ENCODE results near the gene PLXNC1. TPM values are rescaled to one million over a fixed set of nuclear protein-coding genes. Genes with fewer than 3 reads are reported as not detected.

The PLXNC1 gene
- total RNA-seq, 1 donor from 2014 or later = 0.17 TPM

GRCh38 chr12:94244165-94245133 lies 96.1 kb downstream of the PLXNC1 start:
- DNase-seq = no peak

GRCh38 chr12:94245631-94246383 lies 97.4 kb downstream of the PLXNC1 start:
- no peak for DNase-seq

GRCh38 chr12:94247246-94247645 lies 98.9 kb downstream of the PLXNC1 start:
- no peak for DNase-seq

GRCh38 chr12:94248582-94248981 lies 100.2 kb downstream of the PLXNC1 start:
- no peak for DNase-seq

- no peak for DNase-seq
Measured at GRCh38 chr12:94250130-94250529, 101.8 kb downstream of the PLXNC1 start.

GRCh38 chr12:94254270-94254669 lies 105.9 kb downstream of the PLXNC1 start:
- DNase-seq = peak; percentile 10

GRCh38 chr12:94255006-94255405 lies 106.6 kb downstream of the PLXNC1 start:
- DNase-seq = no peak

GRCh38 chr12:94255428-94255827 lies 107.1 kb downstream of the PLXNC1 start:
- DNase-seq = no peak

- no peak for DNase-seq
Measured at GRCh38 chr12:94258593-94258992, 110.2 kb downstream of the PLXNC1 start.

- DNase-seq = no peak
Measured at GRCh38 chr12:94260017-94260416, 111.6 kb downstream of the PLXNC1 start.

GRCh38 chr12:94260717-94261116 lies 112.3 kb downstream of the PLXNC1 start:
- DNase-seq = no peak

- no peak for DNase-seq
Measured at GRCh38 chr12:94261119-94261518, 112.7 kb downstream of the PLXNC1 start.

- DNase-seq = no peak
Measured at GRCh38 chr12:94261786-94262185, 113.4 kb downstream of the PLXNC1 start.

GRCh38 chr12:94262228-94263010 lies 114.0 kb downstream of the PLXNC1 start:
- DNase-seq = peak; percentile 79

GRCh38 chr12:94263011-94263811 lies 114.8 kb downstream of the PLXNC1 start:
- no peak for DNase-seq

- no peak for DNase-seq
Measured at GRCh38 chr12:94263905-94264561, 115.7 kb downstream of the PLXNC1 start.

- no peak for DNase-seq
Measured at GRCh38 chr12:94264736-94265485, 116.5 kb downstream of the PLXNC1 start.

- DNase-seq = no peak
Measured at GRCh38 chr12:94265539-94265938, 117.2 kb downstream of the PLXNC1 start.

GRCh38 chr12:94265966-94266745 lies 117.8 kb downstream of the PLXNC1 start:
- DNase-seq = no peak

Measured in dermis blood vessel endothelial cell (primary cell).